T-helper 17 cell (primary cell): ENCODE measurements around the gene TMEM184B. TPM values are rescaled to one million over a fixed set of nuclear protein-coding genes. Genes with fewer than 3 reads are reported as not detected.

Experiments used
- ATAC-seq: fragments of 150-1000 bp; cut with Tn5 transposase; 2 replicates; pipeline ENCODE4 v1.10.0; 2021; ENCODE audit warnings: mild to moderate bottlenecking, moderate library complexity
- DNase-seq, 3 donors: peaks; one replicate each; pipeline versions ENCODE4 v3.0.0 to v3.0.0-alpha.2; 2020 to 2021
- H3K9me3 ChIP-seq: one replicate; pipeline ENCODE4 v1.7.0; 2013; ENCODE audit warnings: low read length, mild to moderate bottlenecking; ENCODE audit not compliant: control insufficient read depth, poor library complexity, severe bottlenecking
- H3K27ac Mint-ChIP-seq: one replicate; pipeline ENCODE4 v1.8.0; 2022; ENCODE audit warnings: mild to moderate bottlenecking, moderate library complexity, mixed read lengths
- H3K27me3 Mint-ChIP-seq: one replicate; pipeline ENCODE4 v1.8.0; 2022; ENCODE audit warnings: mixed read lengths
- H3K36me3 Mint-ChIP-seq: one replicate; pipeline ENCODE4 v1.8.0; 2022; ENCODE audit warnings: low read depth, mixed read lengths
- H3K4me1 Mint-ChIP-seq: one replicate; pipeline ENCODE4 v1.8.0; 2022; ENCODE audit warnings: mild to moderate bottlenecking, mixed read lengths
- H3K4me3 Mint-ChIP-seq: one replicate; pipeline ENCODE4 v1.8.0; 2022; ENCODE audit warnings: mild to moderate bottlenecking, moderate library complexity, mixed read lengths
- total RNA-seq, 4 donors: library from RNA in 2 of 4; stranded (reverse) in 2 of 4; gene quantifications; one replicate each; pipeline ENCODE4 v1.2.3 and lab custom pipeline; 2022 to 2026

TMEM184B gene
- total RNA-seq, 2 donors from 2014 or later = 53.3 TPM

DNA sequence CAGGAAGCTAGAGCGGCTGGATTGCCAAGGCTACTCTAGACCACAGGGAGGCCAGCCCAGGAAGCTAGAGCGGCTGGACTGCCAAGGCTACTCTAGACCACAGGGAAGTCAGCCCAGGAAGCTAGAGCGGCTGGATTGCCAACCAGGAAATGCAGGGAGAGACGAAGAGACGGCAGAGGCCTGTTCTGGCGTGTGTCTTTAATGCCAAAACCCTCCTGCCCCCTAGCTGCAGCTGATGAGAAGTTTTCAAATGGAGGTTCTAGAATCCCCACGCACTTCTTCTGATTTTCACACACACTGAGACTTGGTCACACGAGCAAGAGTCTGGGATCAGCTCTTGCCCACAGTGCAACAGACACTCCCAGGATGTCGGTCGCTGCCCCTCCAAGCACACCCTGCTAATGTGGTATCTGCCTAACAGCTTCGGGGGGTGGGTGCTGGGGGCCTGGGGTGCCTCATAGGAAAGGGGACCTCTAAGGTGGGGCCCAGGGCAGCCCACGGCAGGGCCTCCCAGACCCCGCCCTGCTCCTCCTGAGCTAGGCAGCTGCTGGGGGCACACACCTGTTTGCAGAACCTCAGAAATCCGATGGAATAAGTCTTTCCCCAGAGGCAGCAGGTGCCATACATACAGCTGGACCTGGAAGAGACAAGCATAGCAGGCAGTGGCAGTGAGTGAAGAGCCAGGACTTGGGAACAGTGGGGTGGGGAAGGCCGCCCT lies 42.5 kb downstream of the TMEM184B start:
- Mint-ChIP-seq H3K36me3 (no peaks in the 10 kb centered on the region), H3K4me1 (peaks cover 15% of the 10 kb centered on the region), H3K27me3 (no peaks in the 10 kb centered on the region), H3K4me3 (no peak overlapping the region), H3K27ac (peak overlapping the region; percentile 47)
- H3K9me3 ChIP-seq = no peaks in the 10 kb centered on the region
- DNase-seq = peak in 2 of 3 donors; percentile 24 to 45
- ATAC-seq = peak; percentile 61

DNA sequence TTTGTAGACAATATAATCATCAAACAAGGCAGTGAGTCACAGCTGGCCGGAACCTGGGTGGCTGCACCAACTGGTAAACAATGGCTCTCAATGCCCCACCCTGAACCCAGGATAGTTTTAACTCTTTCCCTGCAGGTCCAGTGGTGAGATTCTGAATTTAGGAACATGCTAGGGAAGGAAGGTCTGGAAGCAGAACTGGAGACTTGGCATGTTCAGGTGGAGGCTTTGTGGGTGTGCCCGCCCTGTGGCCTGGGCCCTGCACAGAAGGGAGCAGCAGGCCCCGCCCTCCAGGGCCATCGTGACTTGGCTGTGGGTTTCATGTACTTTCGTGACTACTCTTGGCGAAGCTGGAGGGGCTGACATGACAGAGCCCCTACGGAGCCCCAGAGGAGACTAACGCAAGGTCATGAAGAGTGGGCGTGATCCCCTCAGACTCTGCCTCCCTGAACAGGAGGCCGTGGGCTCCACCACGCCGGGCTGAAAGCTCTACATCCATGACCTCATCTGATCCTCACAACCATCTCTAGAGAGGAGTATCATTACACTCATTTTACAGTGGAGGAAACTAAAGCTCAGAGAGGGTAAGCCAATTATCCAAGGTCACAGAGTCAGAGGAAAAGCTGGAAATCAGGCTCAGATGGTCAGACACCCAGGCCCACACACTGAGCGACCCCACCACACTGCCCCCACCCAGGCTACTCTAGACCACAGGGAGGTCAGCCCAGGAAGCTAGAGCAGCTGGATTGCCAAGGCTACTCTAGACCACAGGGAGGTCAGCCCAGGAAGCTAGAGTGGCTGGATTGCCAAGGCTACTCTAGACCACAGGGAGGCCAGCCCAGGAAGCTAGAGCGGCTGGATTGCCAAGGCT lies 43.7 kb downstream of the TMEM184B start:
- Mint-ChIP-seq H3K27ac (peak overlapping the region; percentile 93), H3K27me3 (no peaks in the 10 kb centered on the region), H3K4me3 (peak overlapping the region; percentile 75), H3K36me3 (no peaks in the 10 kb centered on the region), H3K4me1 (peaks cover 17% of the 10 kb centered on the region)
- peak; percentile 57 for ATAC-seq
- no peak for DNase-seq
- H3K9me3 ChIP-seq = no peaks in the 10 kb centered on the region

DNA sequence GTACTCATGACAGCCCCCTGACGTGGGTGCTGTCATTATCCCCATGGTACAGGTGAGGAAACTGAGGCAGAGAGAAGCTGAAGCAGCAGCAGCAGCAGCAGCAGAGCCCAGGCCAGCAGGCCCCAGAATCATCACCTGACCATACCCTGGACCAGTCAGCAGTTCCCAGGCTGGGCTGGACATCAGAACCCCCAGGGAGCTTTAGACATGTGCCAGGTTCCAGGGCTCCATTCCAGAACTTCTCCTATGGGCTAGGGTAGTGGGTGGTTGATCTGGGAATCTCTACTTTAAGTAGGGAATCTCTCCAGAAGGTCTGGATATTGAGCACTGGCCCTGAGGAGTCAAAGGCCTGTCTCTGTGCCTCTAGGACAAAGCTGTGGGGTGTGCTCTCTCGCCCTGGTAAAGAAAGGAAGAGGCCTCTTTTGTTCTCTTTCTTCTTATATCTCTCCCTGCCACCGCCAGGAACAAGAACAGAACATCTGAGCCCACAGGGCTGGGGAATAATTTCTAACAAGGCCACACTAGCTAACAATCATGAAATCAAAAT lies 44.4 kb downstream of the TMEM184B start:
- ATAC-seq (no peak), DNase-seq (no peak)
- Mint-ChIP-seq H3K27me3 (no peaks in the 10 kb centered on the region), H3K4me1 (peaks cover 17% of the 10 kb centered on the region), H3K4me3 (peak overlapping the region; percentile 75), H3K36me3 (no peaks in the 10 kb centered on the region), H3K27ac (peak overlapping the region; percentile 93)
- no peaks in the 10 kb centered on the region for H3K9me3 ChIP-seq

DNA sequence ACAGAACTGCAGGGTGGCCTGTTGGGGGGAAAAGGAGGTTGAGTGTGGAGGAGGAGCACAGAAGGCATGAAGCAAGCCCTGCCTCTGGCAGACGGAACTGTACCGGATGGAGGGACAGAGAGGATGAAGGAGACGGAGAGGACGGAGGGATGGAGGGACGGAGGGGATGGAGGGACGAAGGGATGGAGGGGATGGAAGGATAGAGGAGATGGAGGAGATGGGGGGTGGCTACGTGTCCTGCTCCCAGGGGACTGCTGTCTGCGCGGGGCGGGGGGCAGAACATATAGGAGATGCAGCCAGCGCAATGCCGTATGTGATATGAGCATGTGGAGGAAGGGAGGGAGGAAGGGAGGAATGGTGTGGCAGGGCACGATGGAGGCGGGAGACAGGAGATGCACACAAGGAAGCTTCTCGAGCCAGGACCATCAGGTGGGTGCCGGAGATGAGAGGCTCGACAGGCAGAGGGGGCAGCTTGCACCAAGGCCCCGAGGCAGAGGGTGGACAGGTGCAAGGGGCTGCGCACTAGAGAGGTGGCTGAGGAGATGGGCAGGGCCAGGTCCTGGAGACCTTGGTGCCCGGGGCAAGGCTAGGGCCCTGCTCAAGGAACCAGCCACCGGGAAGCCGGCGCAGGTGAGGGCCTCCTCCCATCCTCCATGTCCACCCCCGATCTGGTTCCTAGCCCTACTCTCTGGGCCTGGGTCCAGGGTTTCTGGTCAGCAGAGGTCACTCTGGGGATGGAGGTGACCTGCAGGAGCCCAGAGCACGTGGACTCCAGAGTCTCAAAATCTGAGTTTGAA lies 45.8 kb downstream of the TMEM184B start:
- Mint-ChIP-seq H3K4me1 (peaks cover 24% of the 10 kb centered on the region), H3K4me3 (peak overlapping the region; percentile 31), H3K27me3 (no peaks in the 10 kb centered on the region), H3K27ac (peak overlapping the region; percentile 49), H3K36me3 (no peaks in the 10 kb centered on the region)
- ATAC-seq = no peak
- no peaks in the 10 kb centered on the region for H3K9me3 ChIP-seq
- DNase-seq = no peak

DNA sequence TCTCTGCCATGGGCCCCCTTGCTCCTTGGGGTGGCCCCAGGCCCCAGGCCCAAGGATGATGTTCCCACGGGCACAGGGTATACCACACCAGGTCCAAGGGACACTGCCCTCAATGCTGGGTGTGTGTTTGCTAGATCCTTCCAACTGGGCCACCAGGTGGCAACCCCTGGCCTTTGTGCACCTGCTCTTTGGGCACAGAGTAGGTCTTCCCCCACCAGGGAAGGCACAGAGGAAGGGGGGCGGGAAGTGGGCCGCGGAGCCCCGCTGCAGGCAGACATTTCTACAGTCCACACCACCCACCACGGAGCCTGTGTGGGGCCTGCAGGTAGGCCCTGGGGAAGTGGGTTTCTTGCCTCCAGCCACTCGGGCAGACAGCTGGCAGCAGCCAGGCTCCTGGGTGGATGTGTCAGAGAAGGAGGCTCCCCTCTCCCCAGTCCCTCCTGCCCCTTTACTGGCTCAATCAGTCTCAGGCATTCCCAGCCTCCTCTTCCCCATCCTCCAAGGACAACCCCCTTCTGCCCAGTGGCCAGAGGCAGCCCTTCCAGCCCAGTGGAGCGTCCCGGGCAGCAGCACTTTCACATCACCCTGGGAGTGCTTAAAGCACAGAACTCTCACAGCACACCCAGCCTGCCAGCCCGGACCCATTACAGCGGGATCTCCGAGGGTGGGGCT lies 49.4 kb downstream of the TMEM184B start:
- no peaks in the 10 kb centered on the region for H3K9me3 ChIP-seq
- Mint-ChIP-seq H3K4me1 (peaks cover 32% of the 10 kb centered on the region), H3K4me3 (no peak overlapping the region), H3K27me3 (no peaks in the 10 kb centered on the region), H3K27ac (peak overlapping the region; percentile 95), H3K36me3 (no peaks in the 10 kb centered on the region)
- ATAC-seq (no peak), DNase-seq (no peak)

- DNase-seq (no peak), ATAC-seq (no peak)
- Mint-ChIP-seq H3K4me3 (no peak overlapping the region), H3K27ac (peak overlapping the region; percentile 95), H3K27me3 (no peaks in the 10 kb centered on the region), H3K4me1 (peaks cover 39% of the 10 kb centered on the region), H3K36me3 (no peaks in the 10 kb centered on the region)
- no peaks in the 10 kb centered on the region for H3K9me3 ChIP-seq
These were observed 50.1 kb downstream of the TMEM184B start for GRCh38 chr22:38222797-38223119.

DNA sequence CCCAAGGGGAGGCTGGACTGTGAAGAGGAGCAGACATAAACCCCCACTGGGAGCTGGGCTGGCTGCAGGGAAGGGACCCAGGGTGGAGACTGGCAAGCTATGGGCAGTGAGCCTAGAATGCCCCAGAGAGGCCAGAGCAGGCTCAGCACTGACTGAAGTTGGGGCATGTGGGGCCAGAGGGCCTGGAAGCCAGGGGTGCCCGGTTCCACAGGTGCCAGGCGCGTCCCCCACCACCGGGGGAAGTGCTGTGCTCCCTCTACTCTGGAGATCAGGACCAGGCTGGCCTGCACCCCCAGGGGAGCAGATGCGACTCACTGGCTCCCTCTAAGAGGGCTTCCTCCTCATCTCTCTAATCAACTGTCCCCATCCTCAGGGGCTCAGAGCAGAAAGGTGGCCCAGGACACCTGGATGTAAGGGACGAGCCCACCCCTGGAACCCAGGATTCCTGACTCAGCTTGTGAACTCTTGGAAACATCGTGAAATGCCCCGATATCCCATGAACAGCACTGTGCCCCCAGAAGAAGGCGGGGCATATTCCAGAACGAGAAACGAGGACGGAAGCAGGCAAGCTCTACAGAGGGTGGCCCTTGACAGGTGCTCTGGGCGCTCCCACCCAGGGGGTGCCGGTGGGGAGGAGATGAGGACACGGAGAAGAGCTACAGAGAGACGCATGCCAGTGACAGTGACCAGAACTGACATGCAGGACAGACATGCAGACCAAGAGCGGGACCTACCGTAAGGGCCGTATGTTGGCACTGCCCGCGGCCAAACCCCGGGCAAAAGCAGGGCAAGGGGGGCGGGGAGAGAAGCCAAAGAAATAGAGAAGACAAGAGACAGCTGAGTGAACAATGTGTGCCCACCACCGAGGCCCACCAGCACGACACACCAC lies 50.7 kb downstream of the TMEM184B start:
- Mint-ChIP-seq H3K27me3 (no peaks in the 10 kb centered on the region), H3K4me3 (no peak overlapping the region), H3K4me1 (peaks cover 40% of the 10 kb centered on the region), H3K27ac (peak overlapping the region; percentile 95), H3K36me3 (no peaks in the 10 kb centered on the region)
- no peak for ATAC-seq
- DNase-seq = no peak
- H3K9me3 ChIP-seq = no peaks in the 10 kb centered on the region

DNA sequence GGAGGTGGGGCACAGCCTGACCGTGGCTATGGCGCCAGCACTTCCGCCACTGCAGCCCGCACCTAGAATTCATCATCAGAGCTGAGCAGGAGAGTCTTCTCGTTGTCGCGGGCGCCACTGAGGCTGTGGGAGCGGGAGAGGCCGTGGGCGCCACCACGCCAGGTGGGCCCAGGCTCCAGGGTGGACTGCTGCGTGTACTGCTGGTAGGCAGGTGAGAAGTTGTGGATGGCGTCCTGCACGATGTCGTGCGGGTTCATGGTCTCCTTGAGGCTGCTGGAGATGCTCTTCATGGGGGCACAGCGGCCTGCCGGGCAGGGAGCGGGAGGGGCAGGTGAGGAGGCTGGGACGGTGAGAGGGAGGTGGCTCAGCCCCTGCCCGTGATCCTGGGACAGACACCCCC lies 51.4 kb downstream of the TMEM184B start:
- ATAC-seq (no peak), DNase-seq (no peak)
- H3K4me3 Mint-ChIP-seq = peak overlapping the region; percentile 57
- H3K27ac Mint-ChIP-seq = peak overlapping the region; percentile 95
- H3K27me3 Mint-ChIP-seq = no peaks in the 10 kb centered on the region
- peaks cover 40% of the 10 kb centered on the region for H3K4me1 Mint-ChIP-seq
- H3K36me3 Mint-ChIP-seq = no peaks in the 10 kb centered on the region
- no peaks in the 10 kb centered on the region for H3K9me3 ChIP-seq

DNA sequence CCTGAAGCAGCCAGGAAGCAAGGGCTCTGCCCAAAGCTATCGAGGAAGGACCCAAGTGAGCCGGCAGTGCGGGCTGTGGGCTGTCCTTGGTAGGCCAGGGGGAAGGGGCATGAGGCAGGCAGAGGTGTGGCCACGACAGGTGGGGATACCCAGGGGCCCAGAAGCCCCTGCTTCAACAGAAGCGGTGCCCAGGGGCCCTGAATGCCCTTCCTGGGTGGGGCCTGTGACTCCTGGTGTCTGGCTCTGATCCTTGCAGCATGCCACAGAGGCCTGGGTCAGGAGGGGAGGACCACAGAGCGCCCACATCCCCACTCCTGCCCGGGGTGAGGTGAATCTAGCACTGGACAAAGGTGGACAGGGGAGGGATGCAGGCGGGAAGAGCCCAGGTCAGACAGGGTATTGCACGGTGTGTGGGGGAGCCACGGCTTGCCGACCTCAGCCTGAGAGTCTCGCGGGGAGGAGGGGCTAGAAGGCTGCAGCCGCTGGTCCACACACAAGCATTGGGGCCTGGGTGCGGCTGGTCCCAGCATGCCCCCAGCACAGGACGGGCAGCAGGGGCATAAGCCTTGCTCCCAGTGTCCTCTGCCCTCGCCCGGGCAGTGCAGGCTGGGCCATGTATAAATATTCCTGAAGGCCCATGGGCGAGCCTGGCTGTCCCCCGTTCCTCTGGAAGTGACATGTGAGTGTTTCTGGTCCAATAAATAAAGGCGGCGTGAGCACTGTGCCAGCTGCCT lies 52.0 kb downstream of the TMEM184B start:
- H3K9me3 ChIP-seq = no peaks in the 10 kb centered on the region
- H3K36me3 Mint-ChIP-seq = no peaks in the 10 kb centered on the region
- DNase-seq (no peak), ATAC-seq (no peak)
- no peaks in the 10 kb centered on the region for H3K27me3 Mint-ChIP-seq
- peak overlapping the region; percentile 95 for H3K27ac Mint-ChIP-seq
- H3K4me1 Mint-ChIP-seq = peaks cover 40% of the 10 kb centered on the region
- peak overlapping the region; percentile 57 for H3K4me3 Mint-ChIP-seq

- H3K4me1 Mint-ChIP-seq = peaks cover 39% of the 10 kb centered on the region
- peak overlapping the region; percentile 95 for H3K27ac Mint-ChIP-seq
- no peak overlapping the region for H3K4me3 Mint-ChIP-seq
- H3K27me3 Mint-ChIP-seq = no peaks in the 10 kb centered on the region
- ATAC-seq (no peak), DNase-seq (no peak)
- no peaks in the 10 kb centered on the region for H3K9me3 ChIP-seq
- no peaks in the 10 kb centered on the region for H3K36me3 Mint-ChIP-seq
These were observed 52.6 kb downstream of the TMEM184B start for GRCh38 chr22:38220163-38220562.

- Mint-ChIP-seq H3K27me3 (no peaks in the 10 kb centered on the region), H3K27ac (peak overlapping the region; percentile 95), H3K4me1 (peaks cover 42% of the 10 kb centered on the region), H3K36me3 (no peaks in the 10 kb centered on the region), H3K4me3 (peak overlapping the region; percentile 73)
- no peak for DNase-seq
- no peak for ATAC-seq
- no peaks in the 10 kb centered on the region for H3K9me3 ChIP-seq
These were observed 53.2 kb downstream of the TMEM184B start for GRCh38 chr22:38219632-38220031.
